HUES6 (cell line): ENCODE measurements around the gene LRRC74B.
"Not testable (repeated sequence)": the region's sequence is repeated elsewhere in the genome, so short reads cannot be mapped to it uniquely, and the experiment has no call there.

ENCODE experiments used
- H3K27ac ChIP-seq: 2 replicates; pipeline ENCODE4 v1.7.0; 2013; ENCODE audit warnings: low read depth, mild to moderate bottlenecking, low read length, inconsistent platforms
- H3K27me3 ChIP-seq: 2 replicates; pipeline ENCODE4 v1.6.1; 2013; ENCODE audit warnings: low read length; ENCODE audit not compliant: control insufficient read depth, insufficient read depth
- H3K36me3 ChIP-seq: 2 replicates; pipeline ENCODE4 v1.6.1; 2013; ENCODE audit warnings: low read length; ENCODE audit not compliant: control insufficient read depth, insufficient read depth
- H3K4me1 ChIP-seq: 2 replicates; pipeline ENCODE4 v1.6.1; 2013; ENCODE audit warnings: low read length; ENCODE audit not compliant: control insufficient read depth, insufficient read depth
- H3K4me3 ChIP-seq: 2 replicates; pipeline ENCODE4 v1.5.1; 2013; ENCODE audit warnings: low read depth, low read length
- H3K9ac ChIP-seq: one replicate; pipeline ENCODE4 v1.6.1; 2013; ENCODE audit warnings: mild to moderate bottlenecking, low read length
- H3K9me3 ChIP-seq: 2 replicates; pipeline ENCODE4 v1.6.1; 2013; ENCODE audit warnings: low read depth, low read length; ENCODE audit not compliant: control insufficient read depth, insufficient read depth

LRRC74B gene

GRCh38 chr22:21091220-21091619 is 45.5 kb downstream of the LRRC74B start:
- not testable (repeated sequence) for H3K4me3 ChIP-seq, H3K9ac ChIP-seq, H3K4me1 ChIP-seq, H3K27me3 ChIP-seq, H3K36me3 ChIP-seq, H3K27ac ChIP-seq, H3K9me3 ChIP-seq

DNA sequence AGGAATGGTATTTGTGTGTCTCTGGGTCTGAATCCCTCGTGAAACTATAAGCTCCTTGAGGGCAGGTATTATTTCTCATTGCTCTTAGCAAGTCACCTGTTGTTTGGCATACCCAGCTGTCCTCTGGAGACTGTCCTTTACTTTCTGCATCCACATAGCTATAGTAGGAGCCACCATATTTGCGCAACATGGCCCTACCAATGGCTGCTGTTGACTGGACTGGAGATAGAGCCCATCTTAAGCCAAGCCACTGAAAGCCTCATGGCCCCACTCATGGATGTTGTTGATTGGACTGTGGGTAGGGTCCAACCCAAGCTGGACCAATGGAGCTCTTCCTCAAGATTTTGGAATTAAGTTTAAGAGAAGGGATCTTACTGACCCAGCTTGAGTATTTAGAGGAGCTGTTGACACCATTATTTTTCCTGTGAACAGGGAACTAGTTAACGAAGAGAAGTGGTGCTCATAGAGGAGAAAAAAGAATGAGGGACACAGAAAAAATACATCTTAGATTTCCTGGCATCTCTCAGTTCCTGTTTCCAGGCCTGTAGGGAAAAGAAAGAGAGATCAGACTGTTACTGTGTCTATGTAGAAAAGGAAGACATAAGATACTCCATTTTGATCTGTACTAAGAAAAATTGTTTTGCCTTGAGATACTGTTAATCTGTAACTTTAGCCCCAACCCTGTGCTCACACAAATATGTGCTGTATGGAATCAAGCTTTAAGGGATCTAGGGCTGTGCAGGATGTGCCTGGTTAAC is 47.2 kb downstream of the LRRC74B start:
- no peaks in the 10 kb centered on the region for H3K9me3 ChIP-seq
- no peaks in the 10 kb centered on the region for H3K4me1 ChIP-seq
- no peaks in the 10 kb centered on the region for H3K27me3 ChIP-seq
- H3K36me3 ChIP-seq, result no peaks in the 10 kb centered on the region
- no peak overlapping the region for H3K27ac ChIP-seq
- no peak overlapping the region for H3K9ac ChIP-seq
- no peak overlapping the region for H3K4me3 ChIP-seq

- H3K36me3 ChIP-seq, H3K4me1 ChIP-seq, H3K27me3 ChIP-seq, H3K9ac ChIP-seq, H3K27ac ChIP-seq, H3K4me3 ChIP-seq, H3K9me3 ChIP-seq: not testable (repeated sequence)
These were observed 47.9 kb downstream of the LRRC74B start for GRCh38 chr22:21093555-21094137.

DNA sequence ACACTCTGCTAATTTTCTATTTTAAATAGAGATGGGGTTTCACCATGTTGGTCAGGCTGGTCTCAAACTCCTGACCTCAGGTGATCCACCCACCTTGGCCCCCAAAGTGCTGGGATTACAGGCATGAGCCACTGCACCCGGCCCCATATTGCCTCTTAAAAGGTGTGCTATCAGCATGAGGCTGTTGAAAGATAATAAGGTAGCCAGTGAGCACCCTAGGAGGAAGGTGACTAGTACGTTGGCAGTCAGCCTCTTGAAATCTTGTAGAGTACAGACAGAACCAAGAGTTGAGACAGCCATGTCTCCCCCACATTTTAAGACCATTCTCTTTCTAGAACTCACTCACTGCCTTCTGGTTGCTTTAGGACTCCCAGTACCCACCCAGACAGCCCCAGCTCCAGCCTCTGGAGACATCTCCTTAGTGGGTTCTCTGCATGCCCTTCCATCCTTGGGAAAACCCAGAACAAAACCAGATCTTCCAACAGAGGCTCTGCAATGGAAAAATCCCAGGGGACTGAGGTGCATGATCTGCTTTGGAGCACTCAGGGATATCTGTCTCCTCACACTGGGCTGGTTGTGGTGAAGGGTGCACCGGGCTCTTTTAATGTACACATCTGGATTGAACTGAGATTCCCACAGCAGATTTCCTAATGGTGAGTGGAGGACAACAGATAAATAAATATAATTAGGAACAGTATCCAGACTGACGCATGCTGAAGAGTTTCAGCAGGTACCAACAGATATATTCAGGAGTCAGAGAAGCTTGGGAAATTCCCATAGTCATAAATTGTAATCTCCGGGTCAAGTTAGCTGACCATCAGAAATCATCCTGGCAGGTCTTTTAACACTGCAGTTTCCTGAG is 49.4 kb downstream of the LRRC74B start:
- Histone ChIP-seq H3K36me3 (no peaks in the 10 kb centered on the region), H3K9ac (no peak overlapping the region), H3K4me3 (no peak overlapping the region), H3K9me3 (no peaks in the 10 kb centered on the region), H3K27me3 (peaks cover 5% of the 10 kb centered on the region; the same call in 1 of the 2 replicates), H3K27ac (no peak overlapping the region), H3K4me1 (no peaks in the 10 kb centered on the region)

DNA sequence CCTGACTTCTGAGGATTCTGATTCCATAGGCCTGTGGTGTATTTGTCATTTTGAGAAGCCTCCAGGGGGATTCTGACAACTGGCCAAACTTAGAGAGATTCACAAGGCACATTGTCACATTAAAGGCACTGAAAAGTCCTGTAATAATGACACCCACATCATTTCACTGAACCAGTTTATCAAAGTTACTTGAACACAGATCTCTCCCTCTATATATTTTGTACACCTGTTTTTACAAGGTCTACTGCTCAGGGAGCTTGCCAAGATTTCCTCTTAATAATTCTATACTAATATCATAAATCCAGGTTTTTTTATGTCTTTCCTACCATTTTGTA is 50.0 kb downstream of the LRRC74B start:
- H3K4me1 ChIP-seq, result peaks cover 2% of the 10 kb centered on the region; the same call in 1 of the 2 replicates
- no peak overlapping the region for H3K4me3 ChIP-seq
- H3K9ac ChIP-seq, result no peak overlapping the region
- H3K27me3 ChIP-seq, result peaks cover 11% of the 10 kb centered on the region; the same call in 1 of the 2 replicates
- H3K27ac ChIP-seq, result no peak overlapping the region
- H3K9me3 ChIP-seq, result no peaks in the 10 kb centered on the region
- H3K36me3 ChIP-seq, result no peaks in the 10 kb centered on the region

- not testable (repeated sequence) for H3K9ac ChIP-seq, H3K27ac ChIP-seq, H3K4me1 ChIP-seq, H3K9me3 ChIP-seq, H3K4me3 ChIP-seq, H3K36me3 ChIP-seq
- peaks cover 13% of the 10 kb centered on the region; the same call in 1 of the 2 replicates for H3K27me3 ChIP-seq
These were observed 51.1 kb downstream of the LRRC74B start for GRCh38 chr22:21096878-21097277.

GRCh38 chr22:21098099-21098671 is 52.4 kb downstream of the LRRC74B start:
- Histone ChIP-seq H3K9me3 (no peaks in the 10 kb centered on the region), H3K27ac (no peak overlapping the region), H3K4me1 (peaks cover 8% of the 10 kb centered on the region; the same call in 1 of the 2 replicates), H3K36me3 (no peaks in the 10 kb centered on the region), H3K27me3 (peaks cover 21% of the 10 kb centered on the region; the same call in 1 of the 2 replicates), H3K4me3 (no peak overlapping the region), H3K9ac (no peak overlapping the region)

DNA sequence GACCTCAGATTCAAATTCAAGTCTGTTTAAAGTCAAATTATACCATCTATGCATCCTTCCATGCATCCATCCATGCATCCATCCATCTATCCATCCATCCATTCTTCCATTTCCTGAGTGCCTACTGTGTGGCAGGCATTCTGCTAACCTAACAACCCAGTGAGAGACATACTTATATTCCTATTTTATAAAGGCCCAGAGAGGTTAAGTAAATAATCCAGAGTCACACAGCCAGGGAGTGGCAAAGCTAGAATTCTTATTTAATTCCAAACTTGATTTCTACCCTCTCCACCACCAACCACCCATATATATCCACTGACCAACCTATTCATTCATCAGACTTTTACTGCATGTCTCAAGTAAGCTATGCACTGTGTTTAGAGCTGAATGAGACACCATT is 53.8 kb downstream of the LRRC74B start:
- Histone ChIP-seq H3K36me3 (no peaks in the 10 kb centered on the region), H3K4me3 (no peak overlapping the region), H3K9me3 (no peaks in the 10 kb centered on the region), H3K27me3 (peaks cover 21% of the 10 kb centered on the region; the same call in 1 of the 2 replicates), H3K9ac (no peak overlapping the region), H3K27ac (no peak overlapping the region), H3K4me1 (peaks cover 8% of the 10 kb centered on the region; the same call in 1 of the 2 replicates)

- no peak overlapping the region for H3K9ac ChIP-seq
- H3K27ac ChIP-seq, result no peak overlapping the region
- no peak overlapping the region for H3K4me3 ChIP-seq
- no peaks in the 10 kb centered on the region for H3K9me3 ChIP-seq
- H3K36me3 ChIP-seq, result no peaks in the 10 kb centered on the region
- H3K27me3 ChIP-seq, result peaks cover 21% of the 10 kb centered on the region; the same call in 1 of the 2 replicates
- H3K4me1 ChIP-seq, result peaks cover 8% of the 10 kb centered on the region; the same call in 1 of the 2 replicates
These were observed 54.6 kb downstream of the LRRC74B start for GRCh38 chr22:21100149-21101032.
